Vagina (tissue), 2 donors: ENCODE results near the gene NPC1. TPM values are rescaled to one million over a fixed set of nuclear protein-coding genes. Genes with fewer than 3 reads are reported as not detected.

ENCODE experiments used
- DNase-seq, 2 donors: peaks; one replicate each; pipeline ENCODE4 v3.0.0-alpha.2; 2017; ENCODE audit errors: extremely low spot score in 2 of 2
- H3K27ac ChIP-seq: fragments of 200-600 bp; sonication (generic); one replicate; pipeline ENCODE4 v1.5.1; 2019
- H3K27me3 ChIP-seq: fragments of 200-600 bp; sonication (generic); one replicate; pipeline ENCODE4 v1.5.1; 2019
- H3K36me3 ChIP-seq, 2 donors: fragments of 200-600 bp; sonication (generic); one replicate each; pipeline ENCODE4 v1.5.1; 2017 to 2019
- H3K4me1 ChIP-seq: fragments of 200-600 bp; sonication (generic); one replicate; pipeline ENCODE4 v1.5.1; 2019
- H3K4me3 ChIP-seq, 2 donors: fragments of 200-600 bp; sonication (generic); 1 replicate in 1 of 2; 2 replicates in 1 of 2; pipeline ENCODE4 v1.5.1; 2016 to 2019
- H3K9me3 ChIP-seq: fragments of 200-600 bp; sonication (generic); one replicate; pipeline ENCODE4 v1.5.1; 2019
- POLR2A ChIP-seq, 2 donors: fragments of 450-650 bp; IDR thresholded peaks; one replicate each; pipeline ENCODE4 v1.6.1; 2017; ENCODE audit warnings: antibody characterized with exemption in 2 of 2, mild to moderate bottlenecking in 2 of 2, moderate library complexity in 2 of 2
- POLR2AphosphoS5 ChIP-seq, 2 donors: sonication (generic); formaldehyde crosslinking; IDR thresholded peaks; one replicate each; pipeline ENCODE4 v1.9.0; 2017; ENCODE audit warnings: antibody characterized with exemption in 2 of 2, mild to moderate bottlenecking in 2 of 2, low read depth in 1 of 2; ENCODE audit not compliant: insufficient read depth in 1 of 2
- intact Hi-C: fragments of 100-400 bp; cut with DNase I; formaldehyde crosslinking; loops from one replicate; pipeline ENCODE4 v1.15.1; 2023
- total RNA-seq: library from RNA; depleted of rRNA; stranded (reverse); fragments of >200 nt; gene quantifications from one replicate; pipeline ENCODE4 v1.2.3, GENCODE V29; 2016
- TF ChIP-seq, protein P1 (sequence below), 3 experiments: fragments of 450-650 bp in 2 of 3; fragments of 200-600 bp in 1 of 3; sonication (generic) in 1 of 3; IDR thresholded peaks; one replicate each; pipeline ENCODE4 v1.5.1; 2017 to 2019; ENCODE audit warnings: antibody characterized with exemption in 3 of 3, mild to moderate bottlenecking in 2 of 3, moderate library complexity in 2 of 3

NPC1 gene
- total RNA-seq, 1 donor from 2014 or later, result 89.9 TPM

DNA sequence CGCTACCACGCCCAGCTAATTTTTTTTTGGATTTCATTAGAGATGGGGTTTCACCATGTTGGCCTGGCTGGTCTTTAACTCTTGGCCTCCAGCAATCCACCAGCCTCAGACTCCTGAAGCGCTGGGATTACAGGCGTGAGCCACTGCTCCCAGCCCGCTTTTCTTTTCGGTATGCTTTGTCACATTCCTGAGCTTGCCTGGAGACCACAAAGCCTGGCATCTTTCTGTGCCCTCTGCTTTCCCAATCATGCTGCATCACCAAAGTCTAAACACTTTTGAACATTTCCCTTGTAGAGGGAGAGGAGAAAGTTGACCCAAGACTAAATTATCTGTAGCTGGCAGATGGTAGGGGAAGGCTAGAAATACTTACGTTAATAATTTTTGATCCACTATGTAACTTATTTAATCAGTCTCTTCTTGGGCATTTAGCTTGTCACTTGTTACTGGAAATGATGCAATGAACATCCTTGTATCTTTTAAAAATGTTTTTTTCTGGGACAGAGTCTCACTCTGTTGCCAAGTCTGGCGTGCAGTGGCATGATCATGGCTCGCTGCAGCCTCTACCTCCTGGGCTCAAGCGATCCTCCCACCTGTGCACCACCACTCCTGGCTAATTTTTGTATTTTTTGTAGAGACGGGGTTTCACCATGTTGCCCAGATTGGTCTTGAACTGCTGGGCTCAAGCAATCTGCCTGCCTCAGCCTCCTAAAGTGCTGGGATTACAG is 2.7 kb upstream of the NPC1 start:
- H3K27me3 ChIP-seq, result no peaks in the 10 kb centered on the region
- no peak overlapping the region for H3K27ac ChIP-seq
- peak in 1 of 2 donors; percentile 58 for DNase-seq
- H3K4me1 ChIP-seq, result peaks cover 19% of the 10 kb centered on the region
- no peaks in the 10 kb centered on the region for H3K36me3 ChIP-seq
- no peaks in the 10 kb centered on the region for H3K9me3 ChIP-seq
- intact Hi-C loops, result loop anchor here (5.0 kb wide), 1 partner anchor 87 kb away; the partner anchor contains the start of gene RMC1
- no peak overlapping the region for H3K4me3 ChIP-seq
- TF ChIP-seq POLR2AphosphoS5 (IDR thresholded peaks at IDR 0.05; ENCODE audit: insufficient read depth in 1 of 2, low read depth in 1 of 2), result no peak
- no peak for TF ChIP-seq POLR2A (IDR thresholded peaks at IDR 0.05)

DNA sequence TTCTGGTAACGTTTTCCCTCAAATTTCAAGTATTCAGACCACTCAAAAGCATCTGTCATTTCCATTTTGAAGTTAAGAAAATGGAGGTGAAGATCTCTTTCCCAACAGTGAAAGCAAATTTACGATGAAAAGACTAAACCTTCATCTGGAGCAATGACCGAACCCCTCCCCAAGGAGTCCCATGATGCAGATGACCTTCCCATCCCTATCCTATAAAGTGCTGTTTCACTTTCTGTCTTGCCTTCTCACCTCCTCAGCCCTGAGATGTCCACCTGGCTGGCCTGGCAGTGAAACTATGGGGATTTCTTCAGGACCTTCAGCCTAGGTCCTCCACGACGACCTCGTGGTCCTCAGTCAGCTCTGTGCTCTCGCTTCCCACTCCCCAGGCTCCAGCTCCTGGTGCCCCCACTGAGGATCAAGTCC is 925 bp upstream of the NPC1 start:
- peaks cover 35% of the 10 kb centered on the region for H3K4me1 ChIP-seq
- TF ChIP-seq POLR2A (IDR thresholded peaks at IDR 0.05), result no peak
- TF ChIP-seq, protein P1, sequence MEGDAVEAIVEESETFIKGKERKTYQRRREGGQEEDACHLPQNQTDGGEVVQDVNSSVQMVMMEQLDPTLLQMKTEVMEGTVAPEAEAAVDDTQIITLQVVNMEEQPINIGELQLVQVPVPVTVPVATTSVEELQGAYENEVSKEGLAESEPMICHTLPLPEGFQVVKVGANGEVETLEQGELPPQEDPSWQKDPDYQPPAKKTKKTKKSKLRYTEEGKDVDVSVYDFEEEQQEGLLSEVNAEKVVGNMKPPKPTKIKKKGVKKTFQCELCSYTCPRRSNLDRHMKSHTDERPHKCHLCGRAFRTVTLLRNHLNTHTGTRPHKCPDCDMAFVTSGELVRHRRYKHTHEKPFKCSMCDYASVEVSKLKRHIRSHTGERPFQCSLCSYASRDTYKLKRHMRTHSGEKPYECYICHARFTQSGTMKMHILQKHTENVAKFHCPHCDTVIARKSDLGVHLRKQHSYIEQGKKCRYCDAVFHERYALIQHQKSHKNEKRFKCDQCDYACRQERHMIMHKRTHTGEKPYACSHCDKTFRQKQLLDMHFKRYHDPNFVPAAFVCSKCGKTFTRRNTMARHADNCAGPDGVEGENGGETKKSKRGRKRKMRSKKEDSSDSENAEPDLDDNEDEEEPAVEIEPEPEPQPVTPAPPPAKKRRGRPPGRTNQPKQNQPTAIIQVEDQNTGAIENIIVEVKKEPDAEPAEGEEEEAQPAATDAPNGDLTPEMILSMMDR (IDR thresholded peaks at IDR 0.05), result no peak
- TF ChIP-seq POLR2AphosphoS5 (IDR thresholded peaks at IDR 0.05; ENCODE audit: insufficient read depth in 1 of 2, low read depth in 1 of 2), result no peak
- peak in 1 of 2 donors; percentile 91 for DNase-seq

DNA sequence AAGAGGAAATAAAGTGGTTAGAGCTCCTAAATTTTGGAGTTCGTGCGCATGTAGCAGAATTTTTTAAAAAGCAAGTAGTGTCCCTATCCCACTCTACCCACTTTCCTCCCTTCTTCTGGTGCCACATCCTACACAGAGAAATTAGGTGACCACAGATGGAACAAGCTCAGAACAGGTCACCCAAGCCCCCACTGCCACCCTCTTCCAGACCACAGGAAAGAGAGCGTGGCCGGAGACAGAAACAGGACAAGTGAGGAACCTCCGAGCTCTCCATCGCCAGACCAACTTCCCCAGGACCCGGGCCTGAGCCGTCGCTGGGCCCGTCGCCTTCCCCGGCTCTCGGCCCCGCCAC is 433 bp downstream of the NPC1 start:
- H3K36me3 ChIP-seq, result no peaks in the 10 kb centered on the region
- H3K4me3 ChIP-seq, result peak overlapping the region; percentile 85 to 92
- H3K9me3 ChIP-seq, result no peaks in the 10 kb centered on the region
- no peaks in the 10 kb centered on the region for H3K27me3 ChIP-seq
- H3K4me1 ChIP-seq, result peaks cover 49% of the 10 kb centered on the region
- H3K27ac ChIP-seq, result peak overlapping the region; percentile 99
- intact Hi-C loops, result loop anchor here (5.0 kb wide), 1 partner anchor 84 kb away; the partner anchor contains the start of gene RMC1
- TF ChIP-seq POLR2AphosphoS5 (IDR thresholded peaks at IDR 0.05; ENCODE audit: insufficient read depth in 1 of 2, low read depth in 1 of 2) (no peak), POLR2A (IDR thresholded peaks at IDR 0.05) (no peak)
- TF ChIP-seq, protein P1 (IDR thresholded peaks at IDR 0.05), result no peak
- DNase-seq, result no peak

More for the DNA sequence above, 925 bp upstream of the NPC1 start:
- intact Hi-C loops, result loop anchor here (5.0 kb wide), 1 partner anchor 85 kb away; the partner anchor contains the start of gene RMC1
- Histone ChIP-seq H3K9me3 (no peaks in the 10 kb centered on the region), H3K36me3 (no peaks in the 10 kb centered on the region), H3K27me3 (no peaks in the 10 kb centered on the region), H3K4me3 (peak overlapping the region; percentile 85 to 92), H3K27ac (peak overlapping the region; percentile 99)

DNA sequence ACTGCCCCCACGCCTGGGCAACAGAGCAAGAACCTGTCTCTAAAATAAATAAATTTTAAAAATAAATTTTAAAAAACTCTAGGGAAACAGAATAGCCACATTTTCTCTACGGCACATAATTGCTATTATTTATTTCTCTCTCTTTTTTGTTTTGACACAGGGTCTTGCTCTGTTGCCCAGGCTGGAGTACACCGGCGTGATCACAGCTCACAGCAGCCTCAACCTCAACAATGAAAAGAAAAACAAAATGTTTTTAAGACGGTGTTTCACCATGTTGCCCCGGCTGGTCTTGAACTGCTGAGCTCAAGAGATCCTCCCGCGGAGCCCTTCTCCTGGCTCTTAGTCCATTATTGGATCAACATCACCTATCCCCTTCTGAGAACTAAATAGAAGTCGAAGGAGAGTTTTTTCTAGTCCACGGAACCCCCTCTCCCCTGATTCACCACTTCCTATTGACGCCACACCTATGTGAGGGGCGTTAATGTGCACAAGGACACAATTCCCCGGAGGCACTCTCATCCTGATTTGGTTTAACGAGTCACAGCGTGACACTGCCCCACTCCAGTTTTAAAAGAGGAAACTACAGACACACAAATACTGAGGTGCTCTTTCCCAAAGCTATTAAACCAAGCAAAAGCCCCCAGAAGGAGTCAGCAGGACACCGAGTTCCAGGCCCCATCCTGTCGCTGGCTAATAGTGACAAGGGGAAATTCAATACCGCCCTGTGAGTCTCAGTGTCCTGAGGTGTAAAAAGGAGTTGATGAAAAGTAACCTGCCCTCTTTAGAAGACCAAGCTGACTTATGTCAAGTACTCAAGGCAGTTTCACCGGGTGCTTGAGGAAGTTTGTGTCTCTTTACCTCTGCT is 1.1 kb downstream of the NPC1 start:
- Histone ChIP-seq H3K36me3 (no peaks in the 10 kb centered on the region), H3K4me3 (peak overlapping the region; percentile 85 to 92), H3K27me3 (no peaks in the 10 kb centered on the region), H3K4me1 (peaks cover 55% of the 10 kb centered on the region), H3K9me3 (no peaks in the 10 kb centered on the region), H3K27ac (peak overlapping the region; percentile 99)
- intact Hi-C loops, result loop anchor here (5.0 kb wide), 1 partner anchor 83 kb away; the partner anchor contains the start of gene RMC1
- TF ChIP-seq POLR2AphosphoS5 (IDR thresholded peaks at IDR 0.05; ENCODE audit: insufficient read depth in 1 of 2, low read depth in 1 of 2) (peak in 1 of 2 donors; percentile 53), POLR2A (IDR thresholded peaks at IDR 0.05) (no peak)
- no peak for DNase-seq

DNA sequence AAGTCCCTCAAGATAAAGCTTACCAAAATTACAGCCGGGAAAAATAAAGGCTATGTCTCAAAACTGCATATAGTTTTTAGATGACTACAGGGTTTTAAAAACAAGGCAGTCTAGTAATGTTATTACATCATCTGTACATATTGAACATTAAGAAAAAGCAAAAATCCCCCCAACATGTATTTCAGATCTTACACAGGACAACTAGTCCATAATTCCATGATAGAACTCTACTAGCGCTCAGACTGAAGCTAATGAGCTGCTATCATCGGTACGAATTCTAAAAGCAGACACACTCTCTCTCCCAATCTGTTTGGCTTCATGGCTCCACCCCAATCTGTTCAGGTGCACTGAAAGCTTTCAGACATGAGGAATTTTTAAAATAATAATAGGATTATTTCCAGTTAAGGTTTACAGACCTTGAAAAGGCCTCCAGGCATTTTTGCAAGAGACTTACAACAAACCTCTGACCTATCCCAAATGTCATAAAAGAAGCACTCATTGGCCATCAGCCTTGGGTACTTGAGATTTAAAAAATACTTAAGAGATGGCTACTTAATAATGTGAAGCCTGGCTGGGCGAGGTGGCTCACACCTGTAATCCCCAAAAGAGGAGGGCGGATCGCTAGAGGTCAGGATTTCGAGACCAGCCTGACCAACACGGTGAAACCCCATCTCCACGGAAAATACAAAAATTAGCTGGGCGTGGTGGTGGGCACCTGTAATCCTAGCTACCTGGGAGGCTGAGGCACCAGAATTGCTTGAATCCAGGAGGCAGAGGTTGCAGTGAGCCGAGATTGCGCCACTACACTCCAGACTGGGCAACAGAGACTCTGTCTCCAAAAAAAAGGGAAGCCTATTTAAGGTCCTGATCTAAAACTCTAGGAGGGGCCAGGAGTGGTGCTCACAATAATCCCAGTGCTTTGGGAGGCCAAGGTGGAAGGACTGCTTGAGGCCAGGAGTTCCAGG is 2.0 kb downstream of the NPC1 start:
- intact Hi-C loops, result no loop called here
- DNase-seq, result peak in 1 of 2 donors; percentile 81
- no peaks in the 10 kb centered on the region for H3K36me3 ChIP-seq
- H3K9me3 ChIP-seq, result no peaks in the 10 kb centered on the region
- TF ChIP-seq, protein P1 (IDR thresholded peaks at IDR 0.05), result no peak
- TF ChIP-seq POLR2AphosphoS5 (IDR thresholded peaks at IDR 0.05; ENCODE audit: insufficient read depth in 1 of 2, low read depth in 1 of 2) (no peak), POLR2A (IDR thresholded peaks at IDR 0.05) (no peak)
- H3K27ac ChIP-seq, result peak overlapping the region; percentile 99
- peak overlapping the region; percentile 85 to 92 for H3K4me3 ChIP-seq
- no peaks in the 10 kb centered on the region for H3K27me3 ChIP-seq
- H3K4me1 ChIP-seq, result peaks cover 62% of the 10 kb centered on the region
